DND-41 (cell line): ENCODE measurements around the gene SETX.

Source experiments
- ATAC-seq: fragments of 200-7000 bp; cut with Tn5 transposase; 3 replicates; pipeline ENCODE4 v1.9.1; 2021; ENCODE audit warnings: low read depth; ENCODE audit not compliant: insufficient read depth
- DNase-seq: peaks from one replicate; pipeline ENCODE4 v3.0.0-alpha.2; 2020
- H2AFZ ChIP-seq: 2 replicates; pipeline ENCODE4 v1.6.0; 2012; ENCODE audit warnings: low read depth, low read length
- H3K27ac ChIP-seq: 2 replicates; pipeline ENCODE4 v1.5.1; 2012; ENCODE audit warnings: low read length, inconsistent platforms
- H3K27me3 ChIP-seq: fragments of 200-600 bp; sonication (generic); 2 replicates; pipeline ENCODE4 v1.6.0; 2012; ENCODE audit warnings: low read length, mild to moderate bottlenecking, inconsistent platforms; ENCODE audit not compliant: insufficient read depth, poor library complexity
- H3K36me3 ChIP-seq: 2 replicates; pipeline ENCODE4 v1.5.1; 2012; ENCODE audit warnings: low read length, inconsistent platforms; ENCODE audit not compliant: insufficient read depth
- H3K4me1 ChIP-seq: 2 replicates; pipeline ENCODE4 v1.5.1; 2012; ENCODE audit warnings: mild to moderate bottlenecking, low read length; ENCODE audit not compliant: insufficient read depth
- H3K4me2 ChIP-seq: 2 replicates; pipeline ENCODE4 v1.6.0; 2012; ENCODE audit warnings: mild to moderate bottlenecking, moderate library complexity, low read length, inconsistent platforms; ENCODE audit not compliant: insufficient read depth
- H3K4me3 ChIP-seq, 2 experiments: fragments of 200-600 bp in 1 of 2; shearing (Covaris generic) in 1 of 2; 2 replicates each; pipeline ENCODE4 v1.5.1; 2012 to 2016; ENCODE audit warnings: inconsistent platforms in 2 of 2, low read length in 2 of 2, mild to moderate bottlenecking in 2 of 2, low read depth in 1 of 2, moderate library complexity in 1 of 2
- H3K79me2 ChIP-seq: 2 replicates; pipeline ENCODE4 v1.6.0; 2012; ENCODE audit warnings: low read length, inconsistent platforms; ENCODE audit not compliant: insufficient read depth
- H3K9ac ChIP-seq: 2 replicates; pipeline ENCODE4 v1.6.0; 2012; ENCODE audit warnings: low read depth, mild to moderate bottlenecking, inconsistent platforms, low read length, moderate library complexity
- H3K9me3 ChIP-seq: 2 replicates; pipeline ENCODE4 v1.5.1; 2012; ENCODE audit warnings: low read length, moderate library complexity, mild to moderate bottlenecking, inconsistent platforms; ENCODE audit not compliant: insufficient read depth, severe bottlenecking
- H4K20me1 ChIP-seq: 2 replicates; pipeline ENCODE4 v1.6.0; 2012; ENCODE audit warnings: low read length; ENCODE audit not compliant: insufficient read depth
- CTCF ChIP-seq: IDR thresholded peaks from 2 replicates; pipeline ENCODE4 v1.5.1; 2012; ENCODE audit warnings: borderline replicate concordance, low read length, moderate library complexity, mild to moderate bottlenecking; ENCODE audit not compliant: poor library complexity, severe bottlenecking; ENCODE audit errors: extremely low read depth
- EZH2 ChIP-seq: IDR thresholded peaks from 3 replicates; pipeline ENCODE4 v1.6.1; 2012; ENCODE audit warnings: borderline replicate concordance, low read depth, mild to moderate bottlenecking, moderate library complexity, low read length, inconsistent platforms; ENCODE audit not compliant: severe bottlenecking

Gene SETX

GRCh38 chr9:132319421-132320110 is 35.2 kb downstream of the SETX start:
- H3K36me3 ChIP-seq, result peaks cover 43% of the 10 kb centered on the region
- no peaks in the 10 kb centered on the region for H3K9me3 ChIP-seq
- no peak overlapping the region for H2AFZ ChIP-seq
- H3K4me2 ChIP-seq, result no peak overlapping the region
- H3K4me3 ChIP-seq, result no peak overlapping the region
- H3K27me3 ChIP-seq, result no peaks in the 10 kb centered on the region
- peaks cover 9% of the 10 kb centered on the region; the same call in 1 of the 2 replicates for H4K20me1 ChIP-seq
- no peaks in the 10 kb centered on the region for H3K4me1 ChIP-seq
- ATAC-seq (no peak), DNase-seq (no peak)
- TF ChIP-seq EZH2 (no peak), CTCF (no peak)
- H3K27ac ChIP-seq, result no peak overlapping the region
- H3K79me2 ChIP-seq, result peaks cover 28% of the 10 kb centered on the region
- no peak overlapping the region for H3K9ac ChIP-seq

- Histone ChIP-seq H4K20me1 (peaks cover 9% of the 10 kb centered on the region; the same call in 1 of the 2 replicates), H3K79me2 (peaks cover 13% of the 10 kb centered on the region; the same call in 1 of the 2 replicates), H2AFZ (no peak overlapping the region), H3K36me3 (peaks cover 69% of the 10 kb centered on the region), H3K27ac (no peak overlapping the region), H3K4me2 (no peak overlapping the region), H3K9me3 (no peaks in the 10 kb centered on the region), H3K4me3 (no peak overlapping the region), H3K4me1 (no peaks in the 10 kb centered on the region), H3K9ac (no peak overlapping the region), H3K27me3 (no peaks in the 10 kb centered on the region)
- no peak for DNase-seq
- no peak for ATAC-seq
- no peak for TF ChIP-seq CTCF
- no peak for TF ChIP-seq EZH2
Observed at GRCh38 chr9:132312873-132313272, 41.9 kb downstream of the SETX start.

DNA sequence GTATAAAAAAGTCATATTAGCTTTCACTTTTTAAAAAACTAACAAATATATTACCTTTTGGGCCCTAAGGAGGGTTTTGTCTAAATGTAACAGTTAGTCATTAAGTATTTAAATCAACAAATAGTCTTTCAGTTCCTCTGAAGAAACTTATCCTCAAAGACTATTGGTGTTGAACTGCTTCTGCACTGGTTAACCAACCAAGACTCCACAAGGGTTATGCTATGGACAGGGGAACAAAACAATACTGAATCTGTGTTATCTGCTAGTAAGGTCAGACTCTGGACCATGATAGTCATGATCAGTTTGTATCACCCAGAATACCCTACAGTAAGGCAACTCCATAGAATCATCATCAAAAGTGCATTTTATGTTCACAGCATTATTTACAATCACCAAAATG is 42.4 kb downstream of the SETX start:
- H3K4me3 ChIP-seq, result no peak overlapping the region
- TF ChIP-seq CTCF, result no peak
- no peak for ATAC-seq

More for the DNA sequence above, 42.4 kb downstream of the SETX start:
- no peak overlapping the region for H3K4me2 ChIP-seq
- H3K36me3 ChIP-seq, result peaks cover 74% of the 10 kb centered on the region
- no peaks in the 10 kb centered on the region for H3K27me3 ChIP-seq
- peaks cover 9% of the 10 kb centered on the region; the same call in 1 of the 2 replicates for H4K20me1 ChIP-seq
- no peaks in the 10 kb centered on the region for H3K9me3 ChIP-seq
- no peak overlapping the region for H3K27ac ChIP-seq
- peaks cover 14% of the 10 kb centered on the region; the same call in 1 of the 2 replicates for H3K79me2 ChIP-seq
- no peak for DNase-seq
- no peak overlapping the region for H2AFZ ChIP-seq
- H3K4me1 ChIP-seq, result no peaks in the 10 kb centered on the region
- no peak overlapping the region for H3K9ac ChIP-seq
